Natural killer cell (primary cell): ENCODE measurements around the gene NR6A1. TPM values are rescaled to one million over a fixed set of nuclear protein-coding genes. Genes with fewer than 3 reads are reported as not detected.

Source experiments
- ATAC-seq, 3 donors: fragments of 150-1000 bp in 2 of 3; fragments of 200-7000 bp in 1 of 3; cut with Tn5 transposase; 1 replicate in 1 of 3; 2 replicates in 2 of 3; pipeline ENCODE4 v1.10.0; 2021; ENCODE audit warnings: mild to moderate bottlenecking in 2 of 3, moderate library complexity in 2 of 3
- DNase-seq, 2 donors: peaks; one replicate each; pipeline versions ENCODE4 v3.0.0 to v3.0.0-alpha.2; 2013 to 2021; ENCODE audit warnings: mixed read lengths in 1 of 2
- H3K27ac ChIP-seq: one replicate; pipeline ENCODE4 v1.5.1; 2013; ENCODE audit warnings: mild to moderate bottlenecking, low read length
- H3K27me3 ChIP-seq: one replicate; pipeline ENCODE4 v1.6.1; 2013; ENCODE audit warnings: low read length; ENCODE audit not compliant: control insufficient read depth, insufficient read depth
- H3K36me3 ChIP-seq: one replicate; pipeline ENCODE4 v1.6.1; 2013; ENCODE audit warnings: low read length; ENCODE audit not compliant: control insufficient read depth, insufficient read depth
- H3K4me1 ChIP-seq: one replicate; pipeline ENCODE4 v1.6.1; 2013; ENCODE audit warnings: low read length; ENCODE audit not compliant: control insufficient read depth, insufficient read depth
- H3K4me3 ChIP-seq: one replicate; pipeline ENCODE4 v1.5.1; 2013; ENCODE audit warnings: low read length
- H3K9me3 ChIP-seq: one replicate; pipeline ENCODE4 v1.6.1; 2013; ENCODE audit warnings: low read length; ENCODE audit not compliant: control insufficient read depth, insufficient read depth
- H3K27ac Mint-ChIP-seq, 2 donors: one replicate each; pipeline ENCODE4 v1.8.0; 2022; ENCODE audit warnings: mild to moderate bottlenecking in 2 of 2, mixed read lengths in 2 of 2, moderate library complexity in 1 of 2
- H3K27me3 Mint-ChIP-seq, 2 donors: one replicate each; pipeline ENCODE4 v1.8.0; 2022; ENCODE audit warnings: low read depth in 2 of 2, mixed read lengths in 2 of 2
- H3K36me3 Mint-ChIP-seq: one replicate; pipeline ENCODE4 v1.8.0; 2022; ENCODE audit warnings: mixed read lengths
- H3K4me1 Mint-ChIP-seq, 2 donors: one replicate each; pipeline ENCODE4 v1.8.0; 2022; ENCODE audit warnings: mixed read lengths in 2 of 2
- H3K4me3 Mint-ChIP-seq: one replicate; pipeline ENCODE4 v1.8.0; 2022; ENCODE audit warnings: mild to moderate bottlenecking, moderate library complexity, mixed read lengths
- H3K9me3 Mint-ChIP-seq, 2 donors: one replicate each; pipeline ENCODE4 v1.8.0; 2022; ENCODE audit warnings: mixed read lengths in 2 of 2
- CTCF ChIP-seq: fragments of 200-600 bp; IDR thresholded peaks from one replicate; pipeline ENCODE4 v1.8.0; 2022; ENCODE audit warnings: antibody characterized with exemption
- WGBS: methylation state at CpG from one replicate; pipeline ENCODE4 v1.1.7; 2013; ENCODE audit warnings: missing lambda C conversion rate; ENCODE audit not compliant: insufficient coverage; 5-methylcytosine and 5-hydroxymethylcytosine counted together
- intact Hi-C: fragments of 100-400 bp; cut with micrococcal nuclease; formaldehyde crosslinking; loops from one replicate; pipeline ENCODE4 v1.14.2; 2022
- total RNA-seq, 4 donors: library from RNA; stranded (reverse); fragments of 120-200 nt in 1 of 4; gene quantifications; one replicate each; pipeline versions ENCODE4 v1.2.3 to v1.2.4, GENCODE V29; 2013 to 2022

The NR6A1 gene
- total RNA-seq, 3 donors from 2014 or later (not counting 1 experiment from before 2014, with no cell fraction given): 0.07 to 0.75 (median 0.49) TPM

- H3K36me3 Mint-ChIP-seq: no peaks in the 10 kb centered on the region
- ATAC-seq (peak in 1 of 3 donors; percentile 24), DNase-seq (no peak)
- H3K4me1 ChIP-seq: no peaks in the 10 kb centered on the region
- H3K9me3 ChIP-seq: no peaks in the 10 kb centered on the region
- intact Hi-C loops: no loop called here
- no peak overlapping the region for H3K4me3 ChIP-seq
- H3K27me3 ChIP-seq: no peaks in the 10 kb centered on the region
- H3K27ac ChIP-seq: no peak overlapping the region
- H3K9me3 Mint-ChIP-seq: no peaks in the 10 kb centered on the region
- H3K4me3 Mint-ChIP-seq: no peak overlapping the region
- H3K27me3 Mint-ChIP-seq: peaks cover 0 to 12% of the 10 kb centered on the region in 2 donors
- 40% methylated on average over 23 of the region's 23 CpGs for WGBS
- no peaks in the 10 kb centered on the region for H3K36me3 ChIP-seq
- no peaks in the 10 kb centered on the region for H3K4me1 Mint-ChIP-seq
- no peak overlapping the region for H3K27ac Mint-ChIP-seq
- no peak for TF ChIP-seq CTCF
Measured at GRCh38 chr9:124511891-124512805, 259.0 kb downstream of the NR6A1 start.

DNA sequence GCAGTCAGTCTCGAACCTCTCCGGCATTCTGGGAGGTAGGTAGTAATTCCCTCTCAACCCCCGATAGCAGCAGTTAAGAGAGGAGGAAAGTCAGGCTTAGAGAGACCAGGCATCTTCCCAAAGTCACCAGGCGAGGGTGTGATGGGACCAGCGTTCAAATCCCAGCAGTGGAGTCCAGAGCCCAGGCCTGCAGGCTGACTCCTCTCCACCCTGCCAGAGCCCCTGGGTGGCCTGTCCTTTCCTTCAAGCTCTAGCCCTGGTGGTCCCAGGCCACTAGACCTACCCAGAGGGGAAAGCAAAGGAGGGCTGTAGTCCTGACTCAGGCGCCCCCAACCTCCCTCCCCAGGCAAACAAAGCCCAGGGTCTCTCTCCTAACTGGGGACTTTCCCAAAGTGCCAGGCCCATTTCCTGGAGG lies 259.7 kb downstream of the NR6A1 start:
- Histone ChIP-seq H3K4me1 (no peaks in the 10 kb centered on the region), H3K9me3 (no peaks in the 10 kb centered on the region), H3K27ac (no peak overlapping the region), H3K36me3 (no peaks in the 10 kb centered on the region), H3K4me3 (no peak overlapping the region), H3K27me3 (no peaks in the 10 kb centered on the region)
- TF ChIP-seq CTCF: no peak
- no peak for ATAC-seq
- intact Hi-C loops: no loop called here
- Mint-ChIP-seq H3K36me3 (no peaks in the 10 kb centered on the region), H3K9me3 (no peaks in the 10 kb centered on the region), H3K4me1 (no peaks in the 10 kb centered on the region), H3K27me3 (peaks cover 0 to 16% of the 10 kb centered on the region in 2 donors), H3K27ac (no peak overlapping the region), H3K4me3 (no peak overlapping the region)
- DNase-seq: no peak
- whole genome bisulfite sequencing: 86% methylated on average over 6 of the region's 6 CpGs

DNA sequence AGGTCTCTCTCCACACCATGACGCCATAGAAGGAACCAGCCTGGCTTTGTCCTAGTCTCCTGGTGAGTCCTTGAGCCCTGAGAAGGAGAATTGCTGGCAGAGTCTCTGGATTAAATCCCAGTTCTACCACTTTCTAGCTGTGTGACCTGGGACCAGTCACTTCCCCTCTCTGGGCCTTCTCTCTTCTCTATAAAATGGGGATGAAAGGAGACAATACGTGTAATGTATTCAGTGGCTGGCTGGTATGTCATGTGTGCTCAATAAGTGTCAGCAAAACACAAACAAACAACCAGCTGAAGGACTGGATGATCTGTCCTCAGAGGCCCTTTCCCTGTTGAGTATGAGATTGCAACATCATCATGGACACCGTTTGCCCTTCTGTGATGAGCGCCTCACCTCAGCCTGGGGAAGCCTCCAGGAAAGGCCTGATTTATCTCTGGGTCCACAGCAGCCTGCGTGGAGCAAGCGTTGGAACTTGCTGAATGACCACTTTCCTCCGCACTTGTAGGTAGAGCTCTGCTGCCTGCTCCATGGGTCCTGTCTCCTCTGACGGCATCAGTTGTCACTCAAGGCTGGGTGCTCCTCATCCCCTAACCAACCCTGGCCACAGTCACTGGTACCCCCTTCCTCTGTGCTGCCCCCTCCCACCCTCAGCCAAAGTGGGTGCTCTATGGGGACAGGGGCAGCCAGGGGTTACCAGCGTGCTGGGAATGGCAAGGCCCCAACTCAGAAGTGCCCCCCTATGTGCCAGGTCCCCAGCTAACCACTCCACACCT lies 260.3 kb downstream of the NR6A1 start:
- WGBS: 75% methylated on average over 9 of the region's 9 CpGs
- H3K27ac Mint-ChIP-seq: no peak overlapping the region
- no peaks in the 10 kb centered on the region for H3K36me3 Mint-ChIP-seq
- Histone ChIP-seq H3K9me3 (no peaks in the 10 kb centered on the region), H3K27ac (no peak overlapping the region), H3K4me1 (no peaks in the 10 kb centered on the region), H3K36me3 (no peaks in the 10 kb centered on the region), H3K4me3 (no peak overlapping the region), H3K27me3 (no peaks in the 10 kb centered on the region)
- no peaks in the 10 kb centered on the region for H3K4me1 Mint-ChIP-seq
- no peak for TF ChIP-seq CTCF
- intact Hi-C loops: no loop called here
- DNase-seq (no peak), ATAC-seq (no peak)
- H3K4me3 Mint-ChIP-seq: no peak overlapping the region
- H3K27me3 Mint-ChIP-seq: peaks cover 5 to 18% of the 10 kb centered on the region in 2 donors
- H3K9me3 Mint-ChIP-seq: no peaks in the 10 kb centered on the region
